K562 (cell line): ENCODE measurements around the gene NRROS. TPM values are rescaled to one million over a fixed set of nuclear protein-coding genes. Genes with fewer than 3 reads are reported as not detected.
A peak's percentile ranks its signal among the peaks of the same experiment; 100 is the strongest.

Experiments used
- BACH1 ChIP-seq: fragments of 200-800 bp; sonication (Bioruptor generic); IDR thresholded peaks from 2 replicates; pipeline ENCODE4 v1.6.1; 2016; ENCODE audit warnings: missing genetic modification characterization, missing compliant biosample characterization
- BCL6 ChIP-seq: fragments of 250-450 bp; sonication (Bioruptor Pico); IDR thresholded peaks from 2 replicates; pipeline ENCODE4 v1.4.0; 2020
- BRD9 ChIP-seq: fragments of 450-650 bp; IDR thresholded peaks from 2 replicates; pipeline ENCODE4 v1.6.1; 2018; ENCODE audit warnings: low read depth; ENCODE audit not compliant: partially characterized antibody
- C11orf30 ChIP-seq: fragments of 450-650 bp; IDR thresholded peaks from 2 replicates; pipeline ENCODE4 v1.6.1; 2016; ENCODE audit warnings: low read depth, mild to moderate bottlenecking
- CHCHD3 ChIP-seq: fragments of 250-450 bp; sonication (Bioruptor Pico); IDR thresholded peaks from 2 replicates; pipeline ENCODE4 v2.1.2; 2022; ENCODE audit warnings: mild to moderate bottlenecking
- CHD2 ChIP-seq: IDR thresholded peaks from 2 replicates; pipeline ENCODE4 v1.6.1; 2011; ENCODE audit warnings: low read depth, low read length
- FOXA3 ChIP-seq, 2 experiments: fragments of 450-650 bp in 1 of 2; sonication (generic) in 1 of 2; formaldehyde crosslinking; IDR thresholded peaks in 1 of 2; conservative IDR thresholded peaks in 1 of 2; 2 replicates each; pipeline versions ENCODE4 v1.4.0 to v1.8.0; 2020 to 2022; ENCODE audit warnings: mild to moderate bottlenecking in 2 of 2, missing genetic modification reagents in 1 of 2
- FOXM1 ChIP-seq, 2 experiments: fragments of 450-650 bp in 1 of 2; sonication (generic) in 1 of 2; formaldehyde crosslinking in 1 of 2; IDR thresholded peaks; 2 replicates each; pipeline versions ENCODE4 v1.6.1 to v1.9.0; 2017 to 2022; ENCODE audit warnings: low read depth in 2 of 2, mild to moderate bottlenecking in 2 of 2, missing genetic modification reagents in 1 of 2, moderate library complexity in 1 of 2
- GATAD2B ChIP-seq: fragments of 450-650 bp; IDR thresholded peaks from 2 replicates; pipeline ENCODE4 v1.6.1; 2017; ENCODE audit warnings: mild to moderate bottlenecking, borderline replicate concordance
- MAFK ChIP-seq: IDR thresholded peaks from 2 replicates; pipeline ENCODE4 v1.6.1; 2011; ENCODE audit warnings: low read length, improper control_type of control experiment
- MEF2D ChIP-seq: conservative IDR thresholded peaks from 2 replicates; pipeline ENCODE4 v1.6.1; 2016; ENCODE audit warnings: low read depth, missing genetic modification characterization, missing compliant biosample characterization
- MTA3 ChIP-seq: fragments of 450-650 bp; formaldehyde crosslinking; IDR thresholded peaks from 2 replicates; pipeline ENCODE4 v1.6.1; 2017; ENCODE audit warnings: mild to moderate bottlenecking, borderline replicate concordance
- NBN ChIP-seq: fragments of 450-650 bp; IDR thresholded peaks from 2 replicates; pipeline ENCODE4 v1.6.1; 2016; ENCODE audit warnings: low read depth, mild to moderate bottlenecking
- NFATC3 ChIP-seq: fragments of 450-650 bp; IDR thresholded peaks from 2 replicates; pipeline ENCODE4 v1.6.1; 2017; ENCODE audit warnings: mild to moderate bottlenecking
- NFE2 ChIP-seq: IDR thresholded peaks from 2 replicates; pipeline ENCODE4 v1.6.1; 2014; ENCODE audit warnings: antibody characterized with exemption, low read depth
- NFE2L1 ChIP-seq: fragments of 450-650 bp; IDR thresholded peaks from 2 replicates; pipeline ENCODE4 v1.6.1; 2016; ENCODE audit warnings: missing genetic modification characterization, low read depth, mild to moderate bottlenecking, missing compliant biosample characterization, moderate library complexity, borderline replicate concordance
- PHB ChIP-seq: fragments of 250-450 bp; sonication (Bioruptor Pico); IDR thresholded peaks from 2 replicates; pipeline ENCODE4 v1.5.0; 2021
- PHF21A ChIP-seq: fragments of 450-650 bp; IDR thresholded peaks from 2 replicates; pipeline ENCODE4 v1.6.1; 2017; ENCODE audit warnings: low read depth, borderline replicate concordance
- POLR3A ChIP-seq: IDR thresholded peaks from 2 replicates; pipeline ENCODE4 v1.6.1; 2011; ENCODE audit warnings: borderline replicate concordance, mild to moderate bottlenecking, moderate library complexity; ENCODE audit not compliant: insufficient read length, insufficient read depth; ENCODE audit errors: extremely low read depth
- ZNF41 ChIP-seq: fragments of 250-450 bp; sonication (Bioruptor Pico); conservative IDR thresholded peaks from 2 replicates; pipeline ENCODE4 v1.4.0; 2020; ENCODE audit warnings: mild to moderate bottlenecking
- polyA plus RNA-seq, 8 experiments: library from polyadenylated mRNA; depleted of rRNA in 4 of 8; stranded (reverse) in 5 of 8; unstranded in 3 of 8; fragments of >200 nt; fragmentation: Nextera tagmentation in 2 of 8; fragmentation: Illumina TruSeq in 1 of 8; extraction: Ambion mirVana in 2 of 8; extraction: Trizol in 1 of 8; gene quantifications; 2 replicates each; pipeline versions ENCODE4 v1.2.1 to v1.2.3, GENCODE V29; 2011 to 2014; ENCODE audit warnings: inconsistent platforms in 1 of 8, missing spikeins in 1 of 8
- total RNA-seq, 7 experiments: library from RNA; depleted of rRNA in 6 of 7; stranded (reverse); fragments of >200 nt in 6 of 7; fragmentation: Illumina TruSeq in 2 of 7; extraction: Trizol in 2 of 7; gene quantifications; 2 replicates each; pipeline versions ENCODE4 v1.2.1 to v1.2.3, GENCODE V29; 2011 to 2021; ENCODE audit warnings: low replicate concordance in 1 of 7
- TF ChIP-seq, protein P1 (sequence below): sonication (generic); IDR thresholded peaks from 2 replicates; pipeline ENCODE4 v1.6.1; 2016
- TF ChIP-seq, protein P2 (sequence below), 2 experiments: fragments of 200-800 bp in 1 of 2; sonication (Bioruptor generic) in 1 of 2; sonication (generic) in 1 of 2; formaldehyde crosslinking in 1 of 2; IDR thresholded peaks in 1 of 2; conservative IDR thresholded peaks in 1 of 2; 2 replicates each; pipeline versions ENCODE4 v1.5.0 to v1.6.1; 2016 to 2020; ENCODE audit warnings: missing compliant biosample characterization in 1 of 2, missing genetic modification characterization in 1 of 2, missing genetic modification reagents in 1 of 2
- TF ChIP-seq, protein P3 (sequence below): fragments of 250-450 bp; sonication (Bioruptor Pico); IDR thresholded peaks from 2 replicates; pipeline ENCODE4 v1.4.0; 2020; ENCODE audit warnings: mild to moderate bottlenecking, moderate library complexity
- TF ChIP-seq, protein P4 (sequence below): fragments of 450-650 bp; IDR thresholded peaks from 2 replicates; pipeline ENCODE4 v1.6.1; 2016

Gene NRROS
- total and polyA plus RNA-seq, 9 of the 15 experiments (the other 6 are each of a cell fraction or from before 2014, with no cell fraction given): 0.34 to 13.8 (median 3.8) TPM

DNA sequence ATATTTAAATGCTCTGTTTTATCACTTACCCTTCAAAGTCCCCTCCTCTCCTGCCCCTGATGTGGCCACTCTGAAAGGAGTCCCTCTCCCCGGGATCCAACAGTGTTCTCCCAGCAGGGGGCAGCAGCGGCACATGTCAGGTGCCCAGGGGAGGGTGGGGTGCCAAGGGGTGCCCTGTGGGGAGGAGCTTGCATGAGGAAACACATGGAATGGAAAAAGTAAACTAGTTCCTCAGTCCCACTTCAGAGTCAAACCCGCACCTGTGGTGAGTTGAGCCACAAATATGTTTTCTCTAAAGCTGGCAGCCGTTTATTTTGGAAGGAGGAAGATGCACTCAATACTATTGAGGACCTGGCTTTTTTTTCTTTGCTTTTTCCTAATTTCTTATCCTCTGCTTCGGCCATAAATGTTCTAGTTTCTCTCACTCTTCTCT, 30.1 kb upstream of the NRROS start (continued):
- TF ChIP-seq, protein P1, sequence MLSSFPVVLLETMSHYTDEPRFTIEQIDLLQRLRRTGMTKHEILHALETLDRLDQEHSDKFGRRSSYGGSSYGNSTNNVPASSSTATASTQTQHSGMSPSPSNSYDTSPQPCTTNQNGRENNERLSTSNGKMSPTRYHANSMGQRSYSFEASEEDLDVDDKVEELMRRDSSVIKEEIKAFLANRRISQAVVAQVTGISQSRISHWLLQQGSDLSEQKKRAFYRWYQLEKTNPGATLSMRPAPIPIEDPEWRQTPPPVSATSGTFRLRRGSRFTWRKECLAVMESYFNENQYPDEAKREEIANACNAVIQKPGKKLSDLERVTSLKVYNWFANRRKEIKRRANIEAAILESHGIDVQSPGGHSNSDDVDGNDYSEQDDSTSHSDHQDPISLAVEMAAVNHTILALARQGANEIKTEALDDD: peak; percentile 80
- TF ChIP-seq, protein P2, sequence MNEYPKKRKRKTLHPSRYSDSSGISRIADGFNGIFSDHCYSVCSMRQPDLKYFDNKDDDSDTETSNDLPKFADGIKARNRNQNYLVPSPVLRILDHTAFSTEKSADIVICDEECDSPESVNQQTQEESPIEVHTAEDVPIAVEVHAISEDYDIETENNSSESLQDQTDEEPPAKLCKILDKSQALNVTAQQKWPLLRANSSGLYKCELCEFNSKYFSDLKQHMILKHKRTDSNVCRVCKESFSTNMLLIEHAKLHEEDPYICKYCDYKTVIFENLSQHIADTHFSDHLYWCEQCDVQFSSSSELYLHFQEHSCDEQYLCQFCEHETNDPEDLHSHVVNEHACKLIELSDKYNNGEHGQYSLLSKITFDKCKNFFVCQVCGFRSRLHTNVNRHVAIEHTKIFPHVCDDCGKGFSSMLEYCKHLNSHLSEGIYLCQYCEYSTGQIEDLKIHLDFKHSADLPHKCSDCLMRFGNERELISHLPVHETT (CRISPR knock-in tag; conservative IDR thresholded peaks at IDR 0.05 in 1 of 2, IDR thresholded peaks at IDR 0.05 in 1 of 2): peak in 1 of 2 experiments; percentile 14; a peak in 1 of 4 replicates
- no peak for TF ChIP-seq GATAD2B
- TF ChIP-seq ZNF41 (CRISPR knock-in tag): no peak
- TF ChIP-seq MTA3: 0 out of 2 replicates have a peak, but pooled peaks have one; percentile 22
- TF ChIP-seq, protein P3, sequence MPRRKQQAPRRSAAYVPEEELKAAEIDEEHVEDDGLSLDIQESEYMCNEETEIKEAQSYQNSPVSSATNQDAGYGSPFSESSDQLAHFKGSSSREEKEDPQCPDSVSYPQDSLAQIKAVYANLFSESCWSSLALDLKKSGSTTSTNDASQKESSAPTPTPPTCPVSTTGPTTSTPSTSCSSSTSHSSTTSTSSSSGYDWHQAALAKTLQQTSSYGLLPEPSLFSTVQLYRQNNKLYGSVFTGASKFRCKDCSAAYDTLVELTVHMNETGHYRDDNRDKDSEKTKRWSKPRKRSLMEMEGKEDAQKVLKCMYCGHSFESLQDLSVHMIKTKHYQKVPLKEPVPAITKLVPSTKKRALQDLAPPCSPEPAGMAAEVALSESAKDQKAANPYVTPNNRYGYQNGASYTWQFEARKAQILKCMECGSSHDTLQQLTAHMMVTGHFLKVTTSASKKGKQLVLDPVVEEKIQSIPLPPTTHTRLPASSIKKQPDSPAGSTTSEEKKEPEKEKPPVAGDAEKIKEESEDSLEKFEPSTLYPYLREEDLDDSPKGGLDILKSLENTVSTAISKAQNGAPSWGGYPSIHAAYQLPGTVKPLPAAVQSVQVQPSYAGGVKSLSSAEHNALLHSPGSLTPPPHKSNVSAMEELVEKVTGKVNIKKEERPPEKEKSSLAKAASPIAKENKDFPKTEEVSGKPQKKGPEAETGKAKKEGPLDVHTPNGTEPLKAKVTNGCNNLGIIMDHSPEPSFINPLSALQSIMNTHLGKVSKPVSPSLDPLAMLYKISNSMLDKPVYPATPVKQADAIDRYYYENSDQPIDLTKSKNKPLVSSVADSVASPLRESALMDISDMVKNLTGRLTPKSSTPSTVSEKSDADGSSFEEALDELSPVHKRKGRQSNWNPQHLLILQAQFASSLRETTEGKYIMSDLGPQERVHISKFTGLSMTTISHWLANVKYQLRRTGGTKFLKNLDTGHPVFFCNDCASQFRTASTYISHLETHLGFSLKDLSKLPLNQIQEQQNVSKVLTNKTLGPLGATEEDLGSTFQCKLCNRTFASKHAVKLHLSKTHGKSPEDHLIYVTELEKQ: no peak
- TF ChIP-seq FOXA3 (CRISPR knock-in tag; conservative IDR thresholded peaks at IDR 0.05 in 1 of 2, IDR thresholded peaks at IDR 0.05 in 1 of 2): no peak
- no peak for TF ChIP-seq POLR3A
- TF ChIP-seq PHF21A: no peak
- no peak for TF ChIP-seq PHB (CRISPR knock-in tag)
- TF ChIP-seq NFE2: no peak
- no peak for TF ChIP-seq CHCHD3 (CRISPR knock-in tag)
- TF ChIP-seq BACH1 (tag): no peak
- no peak for TF ChIP-seq CHD2
- TF ChIP-seq NFATC3: no peak
- TF ChIP-seq BRD9: peak; percentile 28
- TF ChIP-seq, protein P4, sequence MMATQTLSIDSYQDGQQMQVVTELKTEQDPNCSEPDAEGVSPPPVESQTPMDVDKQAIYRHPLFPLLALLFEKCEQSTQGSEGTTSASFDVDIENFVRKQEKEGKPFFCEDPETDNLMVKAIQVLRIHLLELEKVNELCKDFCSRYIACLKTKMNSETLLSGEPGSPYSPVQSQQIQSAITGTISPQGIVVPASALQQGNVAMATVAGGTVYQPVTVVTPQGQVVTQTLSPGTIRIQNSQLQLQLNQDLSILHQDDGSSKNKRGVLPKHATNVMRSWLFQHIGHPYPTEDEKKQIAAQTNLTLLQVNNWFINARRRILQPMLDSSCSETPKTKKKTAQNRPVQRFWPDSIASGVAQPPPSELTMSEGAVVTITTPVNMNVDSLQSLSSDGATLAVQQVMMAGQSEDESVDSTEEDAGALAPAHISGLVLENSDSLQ: no peak
- TF ChIP-seq BCL6: no peak
- no peak for TF ChIP-seq C11orf30
- TF ChIP-seq NFE2L1 (tag): no peak
- TF ChIP-seq MAFK: no peak
- no peak for TF ChIP-seq FOXM1 (IDR thresholded peaks at IDR 0.05; ENCODE audit: low read depth)
- no peak for TF ChIP-seq FOXM1 (CRISPR knock-in tag; IDR thresholded peaks at IDR 0.05; ENCODE audit: low read depth)
- no peak for TF ChIP-seq MEF2D (tag)
- TF ChIP-seq NBN: no peak
